H9 (cell line): ENCODE results near the gene CREB3L4. TPM values are rescaled to one million over a fixed set of nuclear protein-coding genes. Genes with fewer than 3 reads are reported as not detected.

ENCODE experiments used
- DNase-seq: peaks from one replicate; pipeline ENCODE4 v3.0.0-alpha.2; 2017
- H2AFZ ChIP-seq: one replicate; pipeline ENCODE4 v1.6.1; 2013; ENCODE audit warnings: mild to moderate bottlenecking, low read length, control low read depth, moderate library complexity
- H2AK5ac ChIP-seq: 2 replicates; pipeline ENCODE4 v1.6.1; 2013; ENCODE audit warnings: low read length, control low read depth, mixed read lengths; ENCODE audit not compliant: insufficient read length
- H2BK120ac ChIP-seq: one replicate; pipeline ENCODE4 v1.6.1; 2013; ENCODE audit warnings: low read depth, mild to moderate bottlenecking, low read length, control low read depth, inconsistent platforms; ENCODE audit not compliant: poor library complexity, severe bottlenecking
- H2BK12ac ChIP-seq: 2 replicates; pipeline ENCODE4 v1.6.1; 2013; ENCODE audit warnings: low read length, control low read depth, mixed read lengths, low read depth; ENCODE audit not compliant: insufficient read length
- H2BK15ac ChIP-seq: 2 replicates; pipeline ENCODE4 v1.6.1; 2013; ENCODE audit warnings: low read depth, low read length, control low read depth
- H2BK20ac ChIP-seq: one replicate; pipeline ENCODE4 v1.6.1; 2013; ENCODE audit warnings: low read depth, mild to moderate bottlenecking, low read length, control low read depth, inconsistent platforms; ENCODE audit not compliant: poor library complexity, severe bottlenecking
- H2BK5ac ChIP-seq: 2 replicates; pipeline ENCODE4 v1.6.1; 2013; ENCODE audit warnings: low read length, control low read depth, mixed read lengths; ENCODE audit not compliant: insufficient read length
- H3K14ac ChIP-seq: 2 replicates; pipeline ENCODE4 v1.6.1; 2013; ENCODE audit warnings: low read length, control low read depth; ENCODE audit not compliant: insufficient read depth
- H3K18ac ChIP-seq: 2 replicates; pipeline ENCODE4 v1.6.1; 2013; ENCODE audit warnings: low read depth, mild to moderate bottlenecking, mixed read lengths, low read length, control low read depth; ENCODE audit not compliant: insufficient read length
- H3K23ac ChIP-seq: 2 replicates; pipeline ENCODE4 v1.6.1; 2013; ENCODE audit warnings: low read length, control low read depth, mixed read lengths, low read depth; ENCODE audit not compliant: insufficient read length
- H3K23me2 ChIP-seq: 2 replicates; pipeline ENCODE4 v1.6.1; 2013; ENCODE audit warnings: low read depth, mild to moderate bottlenecking, mixed read lengths, low read length, control low read depth; ENCODE audit not compliant: insufficient read length, poor library complexity, severe bottlenecking
- H3K27ac ChIP-seq: 2 replicates; pipeline ENCODE4 v1.5.1; 2013; ENCODE audit warnings: low read length, control low read depth, mixed read lengths, low read depth; ENCODE audit not compliant: insufficient read length
- H3K27me3 ChIP-seq: 2 replicates; pipeline ENCODE4 v1.6.1; 2013; ENCODE audit warnings: low read length, control low read depth, inconsistent platforms; ENCODE audit not compliant: insufficient read depth
- H3K4ac ChIP-seq: 2 replicates; pipeline ENCODE4 v1.6.1; 2013; ENCODE audit warnings: low read depth, mild to moderate bottlenecking, control low read depth, inconsistent platforms, low read length, moderate library complexity
- H3K4me1 ChIP-seq: 2 replicates; pipeline ENCODE4 v1.6.1; 2013; ENCODE audit warnings: low read length, control low read depth, inconsistent platforms; ENCODE audit not compliant: insufficient read depth
- H3K4me2 ChIP-seq: 2 replicates; pipeline ENCODE4 v1.6.1; 2013; ENCODE audit warnings: low read length, control low read depth, mixed read lengths; ENCODE audit not compliant: insufficient read length, insufficient read depth
- H3K56ac ChIP-seq: 2 replicates; pipeline ENCODE4 v1.6.1; 2013; ENCODE audit warnings: low read depth, mild to moderate bottlenecking, mixed read lengths, low read length, control low read depth; ENCODE audit not compliant: insufficient read length
- H3K79me1 ChIP-seq: 2 replicates; pipeline ENCODE4 v1.6.1; 2013; ENCODE audit warnings: low read depth, mild to moderate bottlenecking, moderate library complexity, low read length, control low read depth, inconsistent platforms; ENCODE audit not compliant: insufficient read depth, poor library complexity, severe bottlenecking
- H3K79me2 ChIP-seq: 2 replicates; pipeline ENCODE4 v1.6.1; 2013; ENCODE audit warnings: low read length, control low read depth, inconsistent platforms; ENCODE audit not compliant: insufficient read depth
- H3K9ac ChIP-seq: 2 replicates; pipeline ENCODE4 v1.6.1; 2013; ENCODE audit warnings: low read length, control low read depth, mixed read lengths; ENCODE audit not compliant: insufficient read length; ENCODE audit errors: extremely low read depth
- H3K9me3 ChIP-seq: one replicate; pipeline ENCODE4 v1.6.1; 2013; ENCODE audit warnings: low read depth, low read length, inconsistent platforms; ENCODE audit not compliant: control insufficient read depth
- H3T11ph ChIP-seq: one replicate; pipeline ENCODE4 v1.6.1; 2013; ENCODE audit warnings: mild to moderate bottlenecking, low read length, control low read depth, inconsistent platforms
- H4K20me1 ChIP-seq: one replicate; pipeline ENCODE4 v1.6.1; 2013; ENCODE audit not compliant: control insufficient read depth, insufficient read length, insufficient read depth
- H4K5ac ChIP-seq: 2 replicates; pipeline ENCODE4 v1.6.1; 2013; ENCODE audit warnings: low read depth, mild to moderate bottlenecking, mixed read lengths, low read length, control low read depth; ENCODE audit not compliant: insufficient read length
- H4K8ac ChIP-seq: replicated peaks from 2 replicates; pipeline ENCODE4 v1.6.1; 2013; ENCODE audit warnings: low read length, control low read depth, mixed read lengths, low read depth; ENCODE audit not compliant: insufficient read length
- H4K91ac ChIP-seq: 2 replicates; pipeline ENCODE4 v1.6.1; 2013; ENCODE audit warnings: low read depth, mild to moderate bottlenecking, moderate library complexity, mixed read lengths, low read length, control low read depth; ENCODE audit not compliant: insufficient read length
- H3K27ac Mint-ChIP-seq, 3 experiments: 2 replicates in 2 of 3; 3 replicates in 1 of 3; pipeline ENCODE4 v1.8.0; 2020 to 2021; ENCODE audit warnings: mixed read lengths in 3 of 3, mild to moderate bottlenecking in 1 of 3, moderate library complexity in 1 of 3
- H3K27me3 Mint-ChIP-seq: 2 replicates; pipeline ENCODE4 v1.8.0; 2021; ENCODE audit warnings: low read depth, mild to moderate bottlenecking, moderate library complexity, mixed read lengths
- H3K36me3 Mint-ChIP-seq, 3 experiments: 2 replicates in 2 of 3; 3 replicates in 1 of 3; pipeline ENCODE4 v1.8.0; 2020 to 2021; ENCODE audit warnings: low read depth in 3 of 3, mixed read lengths in 3 of 3; ENCODE audit not compliant: insufficient read depth in 1 of 3
- H3K4me1 Mint-ChIP-seq, 2 experiments: 2 replicates each; pipeline ENCODE4 v1.8.0; 2020; ENCODE audit warnings: mixed read lengths in 2 of 2
- H3K4me3 Mint-ChIP-seq, 2 experiments: 2 replicates in 1 of 2; 3 replicates in 1 of 2; pipeline ENCODE4 v1.8.0; 2020 to 2021; ENCODE audit warnings: mild to moderate bottlenecking in 2 of 2, mixed read lengths in 2 of 2, moderate library complexity in 1 of 2
- H3K9me3 Mint-ChIP-seq, 2 experiments: 2 replicates in 1 of 2; 3 replicates in 1 of 2; pipeline ENCODE4 v1.8.0; 2020; ENCODE audit warnings: mild to moderate bottlenecking in 2 of 2, mixed read lengths in 2 of 2, moderate library complexity in 1 of 2
- WGBS: extraction: QIAGEN DNeasy Blood & Tissue Kit; methylation state at CpG from one replicate; pipeline ENCODE4 v1.1.7; 2013; ENCODE audit warnings: missing lambda C conversion rate, low lambda C conversion rate, mixed read lengths; ENCODE audit not compliant: insufficient read length; ENCODE audit errors: extremely low coverage; 5-methylcytosine and 5-hydroxymethylcytosine counted together
- total RNA-seq: library from RNA; stranded (reverse); gene quantifications from 2 replicates; pipeline ENCODE4 v1.2.1, GENCODE V29; 2021
- TF ChIP-seq, protein P1 (sequence below): fragments of 200-600 bp; sonication (generic); conservative IDR thresholded peaks from 3 replicates; pipeline ENCODE4 v1.8.0; 2021; ENCODE audit warnings: antibody characterized with exemption, mild to moderate bottlenecking

The CREB3L4 gene
- total RNA-seq, 1 experiment from 2014 or later = 27.6 TPM

- Histone ChIP-seq H2AK5ac (no peak overlapping the region), H2BK120ac (no peak overlapping the region), H3K23me2 (no peaks in the 10 kb centered on the region), H2AFZ (no peak overlapping the region), H4K20me1 (peaks cover 3% of the 10 kb centered on the region), H3K79me1 (no peaks in the 10 kb centered on the region), H3K18ac (no peak overlapping the region), H3K4ac (no peak overlapping the region), H3K79me2 (no peaks in the 10 kb centered on the region), H2BK5ac (no peak overlapping the region), H3K9me3 (no peaks in the 10 kb centered on the region), H3K4me2 (no peak overlapping the region), H3K27ac (no peak overlapping the region), H3K4me1 (no peaks in the 10 kb centered on the region), H3K9ac (no peak overlapping the region), H3T11ph (no peak overlapping the region), H3K14ac (no peak overlapping the region), H3K27me3 (no peaks in the 10 kb centered on the region), H2BK20ac (no peak overlapping the region), H4K91ac (no peak overlapping the region), H3K56ac (no peak overlapping the region), H4K8ac (no peak overlapping the region), H3K23ac (no peak overlapping the region), H4K5ac (no peak overlapping the region), H2BK12ac (no peak overlapping the region), H2BK15ac (no peak overlapping the region)
- no peaks in the 10 kb centered on the region for H3K27me3 Mint-ChIP-seq
- no peak for DNase-seq
- no peaks in the 10 kb centered on the region for H3K4me1 Mint-ChIP-seq
- no CpG with 5 or more reads among the region's 18 CpGs for WGBS
- peaks cover 40 to 68% (median 59%) of the 10 kb centered on the region in 3 experiments for H3K36me3 Mint-ChIP-seq
- no peaks in the 10 kb centered on the region for H3K9me3 Mint-ChIP-seq
- no peak overlapping the region for H3K27ac Mint-ChIP-seq
- TF ChIP-seq, protein P1, sequence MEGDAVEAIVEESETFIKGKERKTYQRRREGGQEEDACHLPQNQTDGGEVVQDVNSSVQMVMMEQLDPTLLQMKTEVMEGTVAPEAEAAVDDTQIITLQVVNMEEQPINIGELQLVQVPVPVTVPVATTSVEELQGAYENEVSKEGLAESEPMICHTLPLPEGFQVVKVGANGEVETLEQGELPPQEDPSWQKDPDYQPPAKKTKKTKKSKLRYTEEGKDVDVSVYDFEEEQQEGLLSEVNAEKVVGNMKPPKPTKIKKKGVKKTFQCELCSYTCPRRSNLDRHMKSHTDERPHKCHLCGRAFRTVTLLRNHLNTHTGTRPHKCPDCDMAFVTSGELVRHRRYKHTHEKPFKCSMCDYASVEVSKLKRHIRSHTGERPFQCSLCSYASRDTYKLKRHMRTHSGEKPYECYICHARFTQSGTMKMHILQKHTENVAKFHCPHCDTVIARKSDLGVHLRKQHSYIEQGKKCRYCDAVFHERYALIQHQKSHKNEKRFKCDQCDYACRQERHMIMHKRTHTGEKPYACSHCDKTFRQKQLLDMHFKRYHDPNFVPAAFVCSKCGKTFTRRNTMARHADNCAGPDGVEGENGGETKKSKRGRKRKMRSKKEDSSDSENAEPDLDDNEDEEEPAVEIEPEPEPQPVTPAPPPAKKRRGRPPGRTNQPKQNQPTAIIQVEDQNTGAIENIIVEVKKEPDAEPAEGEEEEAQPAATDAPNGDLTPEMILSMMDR = no peak
- no peak overlapping the region for H3K4me3 Mint-ChIP-seq
These were observed 35.3 kb upstream of the CREB3L4 start for GRCh38 chr1:153932156-153933131.
